ENCODE measurements around the gene PCDHGA1.

PCDHGA1 gene

GRCh38 chr5:141362719-141363118, 32.4 kb downstream of the PCDHGA1 start:
- Histone ChIP-seq H2AK5ac (ENCODE audit: low read depth, low read length) (no peak overlapping the region), H3K79me1 (ENCODE audit: low read depth, low read length) (peaks cover 2% of the 10 kb centered on the region), H3K4me3 (ENCODE audit: low read length in 2 of 2) (no peak overlapping the region), H4K91ac (ENCODE audit: low read depth, low read length, poor library complexity) (no peak overlapping the region), H2BK5ac (ENCODE audit: low read length) (no peak overlapping the region), H3K14ac (ENCODE audit: low read length) (no peak overlapping the region), H3K36me3 (replicated peaks in 1 of 2; ENCODE audit: control insufficient read depth in 2 of 2, insufficient read depth in 2 of 2, low read length in 2 of 2) (peaks cover 0 to 2% of the 10 kb centered on the region in 2 donors), H3K23ac (ENCODE audit: low read depth, low read length, poor library complexity) (no peak overlapping the region), H3K9me3 (replicated peaks in 1 of 2; ENCODE audit: control insufficient read depth in 2 of 2, insufficient read depth in 1 of 2, low read depth in 1 of 2, low read length in 2 of 2) (peaks cover 30 to 53% of the 10 kb centered on the region in 2 donors), H2BK15ac (ENCODE audit: low read length) (no peak overlapping the region), H2BK12ac (ENCODE audit: low read length) (no peak overlapping the region), H2AFZ (ENCODE audit: low read length) (no peak overlapping the region), H4K8ac (ENCODE audit: low read depth, low read length) (no peak overlapping the region), H3K27ac (replicated peaks; ENCODE audit: low read length) (no peak overlapping the region), H3K9ac (ENCODE audit: low read depth, low read length, poor library complexity) (no peak overlapping the region), H3K4me2 (ENCODE audit: insufficient read depth, low read length, poor library complexity, severe bottlenecking) (no peak overlapping the region), H3K18ac (ENCODE audit: low read length) (no peak overlapping the region), H3K4me1 (ENCODE audit: control insufficient read depth in 2 of 2, insufficient read depth in 1 of 2, low read depth in 1 of 2, low read length in 2 of 2) (no peaks in the 10 kb centered on the region), H2BK120ac (ENCODE audit: low read depth, low read length) (no peak overlapping the region), H3K4ac (ENCODE audit: low read length) (no peak overlapping the region), H3K27me3 (ENCODE audit: control insufficient read depth in 3 of 3, insufficient read depth in 3 of 3, low read depth in 1 of 3, low read length in 3 of 3) (no peaks in the 10 kb centered on the region)
- DNase-seq (ENCODE audit: low spot score): no peak

- Histone ChIP-seq H3K9ac (ENCODE audit: low read depth, low read length, poor library complexity) (no peak within 1 kb of the TSS), H3K4me3 (ENCODE audit: low read length in 2 of 2) (no peak within 1 kb of the TSS), H3K36me3 (replicated peaks in 1 of 2; ENCODE audit: control insufficient read depth in 2 of 2, insufficient read depth in 2 of 2, low read length in 2 of 2) (peaks cover 0 to 2% of the 10 kb centered on the region in 2 donors), H3K4me2 (ENCODE audit: insufficient read depth, low read length, poor library complexity, severe bottlenecking) (no peak within 1 kb of the TSS), H3K18ac (ENCODE audit: low read length) (no peak within 1 kb of the TSS), H2AFZ (ENCODE audit: low read length) (no peak within 1 kb of the TSS), H3K4ac (ENCODE audit: low read length) (no peak within 1 kb of the TSS), H2BK15ac (ENCODE audit: low read length) (no peak within 1 kb of the TSS), H2AK5ac (ENCODE audit: low read depth, low read length) (no peak within 1 kb of the TSS), H3K14ac (ENCODE audit: low read length) (no peak within 1 kb of the TSS), H4K91ac (ENCODE audit: low read depth, low read length, poor library complexity) (no peak within 1 kb of the TSS), H3K9me3 (replicated peaks in 1 of 2; ENCODE audit: control insufficient read depth in 2 of 2, insufficient read depth in 1 of 2, low read depth in 1 of 2, low read length in 2 of 2) (peaks cover 30 to 45% of the 10 kb centered on the region in 2 donors), H2BK5ac (ENCODE audit: low read length) (no peak within 1 kb of the TSS), H3K27ac (replicated peaks; ENCODE audit: low read length) (no peak within 1 kb of the TSS), H3K23ac (ENCODE audit: low read depth, low read length, poor library complexity) (no peak within 1 kb of the TSS), H2BK12ac (ENCODE audit: low read length) (no peak within 1 kb of the TSS), H4K8ac (ENCODE audit: low read depth, low read length) (no peak within 1 kb of the TSS), H2BK120ac (ENCODE audit: low read depth, low read length) (no peak within 1 kb of the TSS), H3K27me3 (ENCODE audit: control insufficient read depth in 3 of 3, insufficient read depth in 3 of 3, low read depth in 1 of 3, low read length in 3 of 3) (no peaks in the 10 kb centered on the region), H3K79me1 (ENCODE audit: low read depth, low read length) (peaks cover 2% of the 10 kb centered on the region), H3K4me1 (ENCODE audit: control insufficient read depth in 2 of 2, insufficient read depth in 1 of 2, low read depth in 1 of 2, low read length in 2 of 2) (no peaks in the 10 kb centered on the region)
- DNase-seq (ENCODE audit: low spot score): no peak
- no CpG with 5 or more reads among the region's 34 CpGs for WGBS, 2 donors (ENCODE audit: extremely low coverage in 2 of 2, insufficient read length in 2 of 2, insufficient replicate concordance in 1 of 2)
These were observed 33.8 kb downstream of the PCDHGA1 start, which contains the start of gene PCDHGA5 for GRCh38 chr5:141363952-141364660. TSS of gene PCDHGA5 (plus strand) at chr5:141364162. CDS start at chr5:141364331, 169 bp downstream.

- Histone ChIP-seq H3K27me3 (ENCODE audit: control insufficient read depth in 3 of 3, insufficient read depth in 3 of 3, low read depth in 1 of 3, low read length in 3 of 3) (no peaks in the 10 kb centered on the region), H3K14ac (ENCODE audit: low read length) (peak overlapping the region; percentile 31), H3K4me3 (ENCODE audit: low read length in 2 of 2) (no peak overlapping the region), H3K9ac (ENCODE audit: low read depth, low read length, poor library complexity) (peak overlapping the region; percentile 44), H3K4me2 (ENCODE audit: insufficient read depth, low read length, poor library complexity, severe bottlenecking) (no peak overlapping the region), H3K27ac (replicated peaks; ENCODE audit: low read length) (no peak overlapping the region), H3K18ac (ENCODE audit: low read length) (peak overlapping the region; percentile 27), H3K9me3 (replicated peaks in 1 of 2; ENCODE audit: control insufficient read depth in 2 of 2, insufficient read depth in 1 of 2, low read depth in 1 of 2, low read length in 2 of 2) (peaks cover 30 to 43% of the 10 kb centered on the region in 2 donors), H3K23ac (ENCODE audit: low read depth, low read length, poor library complexity) (peak overlapping the region; percentile 80), H3K36me3 (replicated peaks in 1 of 2; ENCODE audit: control insufficient read depth in 2 of 2, insufficient read depth in 2 of 2, low read length in 2 of 2) (peaks cover 0 to 2% of the 10 kb centered on the region in 2 donors), H2BK15ac (ENCODE audit: low read length) (no peak overlapping the region), H2BK5ac (ENCODE audit: low read length) (peak overlapping the region; percentile 57), H4K8ac (ENCODE audit: low read depth, low read length) (peak overlapping the region; percentile 92), H2AK5ac (ENCODE audit: low read depth, low read length) (no peak overlapping the region), H3K4ac (ENCODE audit: low read length) (no peak overlapping the region), H2BK120ac (ENCODE audit: low read depth, low read length) (no peak overlapping the region), H2BK12ac (ENCODE audit: low read length) (no peak overlapping the region), H2AFZ (ENCODE audit: low read length) (no peak overlapping the region), H3K79me1 (ENCODE audit: low read depth, low read length) (peaks cover 2% of the 10 kb centered on the region), H4K91ac (ENCODE audit: low read depth, low read length, poor library complexity) (no peak overlapping the region), H3K4me1 (ENCODE audit: control insufficient read depth in 2 of 2, insufficient read depth in 1 of 2, low read depth in 1 of 2, low read length in 2 of 2) (no peaks in the 10 kb centered on the region)
- DNase-seq (ENCODE audit: low spot score): no peak
- no CpG with 5 or more reads among the region's 46 CpGs for WGBS, 2 donors (ENCODE audit: extremely low coverage in 2 of 2, insufficient read length in 2 of 2, insufficient replicate concordance in 1 of 2)
These were observed 35.9 kb downstream of the PCDHGA1 start for GRCh38 chr5:141366016-141366896.

Data from neuronal stem cell (in vitro differentiated cells).